CD4-positive, alpha-beta T cell treated with Interleukin-2 at 100 ng/mL for 4 hours (primary cell): ENCODE data around the gene RAC3.

Experiments
- DNase-seq: peaks from one replicate; pipeline ENCODE4 v3.0.0-alpha.2; 2020; ENCODE audit warnings: low spot score

RAC3 gene

DNA sequence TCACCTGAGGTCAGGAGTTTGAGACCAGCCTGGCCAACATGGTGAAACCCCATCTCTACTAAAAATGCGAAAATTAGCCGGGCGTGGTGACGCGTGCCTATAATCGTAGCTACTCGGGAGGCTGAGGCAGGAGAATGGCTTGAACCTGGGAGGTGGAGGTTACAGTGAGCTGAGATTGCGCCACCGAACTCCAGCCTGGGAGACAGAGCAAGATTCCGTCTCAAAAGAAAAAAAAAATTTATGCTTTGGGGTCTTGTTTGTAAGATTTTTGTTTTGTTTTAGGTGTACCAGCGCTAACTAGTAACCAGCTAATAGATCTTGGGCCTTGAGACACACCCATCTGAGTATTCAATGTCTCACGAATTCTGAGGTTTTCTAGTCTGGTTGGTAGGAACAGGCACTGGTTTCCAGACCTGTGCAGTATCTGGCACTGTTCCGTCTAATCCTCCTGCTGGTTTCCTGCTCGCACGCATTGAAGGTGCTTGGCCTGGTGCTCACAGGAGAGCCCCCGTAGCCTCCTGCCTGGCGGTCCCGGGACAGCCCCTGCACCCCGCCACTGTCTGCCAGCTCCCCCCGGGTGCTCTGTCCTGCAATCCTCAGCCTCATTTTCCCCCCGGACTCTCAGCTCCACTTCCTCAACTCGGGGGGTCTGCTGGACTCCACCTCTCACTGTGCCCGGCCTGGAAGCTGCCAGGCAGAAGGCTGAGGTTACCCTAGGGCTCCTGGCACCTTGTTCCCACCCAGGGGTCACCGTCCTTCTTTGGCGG, 44.7 kb downstream of the RAC3 start:
- DNase-seq, result no peak

DNA sequence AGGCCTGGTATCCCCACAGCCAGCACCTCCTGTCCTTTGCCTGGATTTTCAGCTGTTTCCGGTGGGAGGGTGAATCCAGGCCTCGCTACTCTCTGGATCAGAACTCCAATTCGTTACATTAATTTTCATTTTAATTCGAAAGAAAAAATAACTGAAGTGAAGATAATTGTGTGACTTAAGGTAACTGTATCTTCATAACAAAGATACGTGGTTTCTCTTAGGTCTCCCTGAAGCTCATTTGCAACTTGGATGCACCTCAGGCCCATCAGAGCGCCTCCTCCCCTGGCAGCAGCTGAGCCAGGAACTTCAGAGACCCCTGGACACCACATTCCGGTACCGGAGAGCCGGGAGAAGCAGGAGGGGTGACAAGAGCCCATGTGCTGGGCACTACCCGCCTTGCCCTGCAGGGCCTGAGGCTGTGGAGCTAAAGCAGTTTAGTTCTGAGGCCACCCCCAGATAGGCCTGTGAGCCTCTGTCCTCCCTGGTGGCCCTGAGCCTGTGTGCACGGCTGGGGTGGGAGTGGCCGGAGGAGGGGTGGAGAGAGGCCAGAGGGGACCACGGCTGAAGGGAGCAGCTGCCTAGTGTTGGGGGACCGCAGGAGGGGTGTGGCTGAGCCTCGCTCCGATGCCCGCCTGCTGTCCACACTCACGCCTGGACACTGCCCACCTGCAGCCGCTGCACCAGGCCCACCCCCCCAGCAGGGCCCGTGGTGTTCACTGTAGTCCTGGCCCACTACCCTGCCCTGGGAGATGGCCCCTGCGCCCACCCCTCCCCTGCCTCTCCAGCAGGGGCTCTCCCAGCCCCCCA, 45.5 kb downstream of the RAC3 start:
- no peak for DNase-seq

- no peak for DNase-seq
Observed at GRCh38 chr17:82077617-82078358, 46.3 kb downstream of the RAC3 start.

DNA sequence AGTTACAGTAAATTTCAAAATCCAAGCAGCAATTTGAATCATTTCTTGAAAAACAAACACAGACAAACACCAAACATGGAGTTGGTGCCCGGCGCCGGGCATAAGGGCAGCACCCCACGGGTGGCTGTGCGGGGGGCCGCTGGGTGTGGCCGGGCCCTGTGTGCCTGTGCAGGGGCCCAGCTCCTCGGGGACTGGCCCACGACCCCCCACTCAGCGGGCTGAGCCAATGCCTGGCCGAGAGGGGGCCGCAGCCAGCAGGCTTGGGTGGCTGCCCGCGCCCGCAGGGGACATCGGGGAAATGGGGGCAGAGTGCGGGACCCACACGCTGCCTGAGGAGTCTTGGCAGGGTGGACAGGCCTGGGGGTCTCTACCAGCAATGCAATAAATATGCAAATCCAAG, 47.0 kb downstream of the RAC3 start:
- no peak for DNase-seq

GRCh38 chr17:82079001-82079677, 47.7 kb downstream of the RAC3 start:
- no peak for DNase-seq

GRCh38 chr17:82080048-82080788, 48.7 kb downstream of the RAC3 start:
- no peak for DNase-seq

DNA sequence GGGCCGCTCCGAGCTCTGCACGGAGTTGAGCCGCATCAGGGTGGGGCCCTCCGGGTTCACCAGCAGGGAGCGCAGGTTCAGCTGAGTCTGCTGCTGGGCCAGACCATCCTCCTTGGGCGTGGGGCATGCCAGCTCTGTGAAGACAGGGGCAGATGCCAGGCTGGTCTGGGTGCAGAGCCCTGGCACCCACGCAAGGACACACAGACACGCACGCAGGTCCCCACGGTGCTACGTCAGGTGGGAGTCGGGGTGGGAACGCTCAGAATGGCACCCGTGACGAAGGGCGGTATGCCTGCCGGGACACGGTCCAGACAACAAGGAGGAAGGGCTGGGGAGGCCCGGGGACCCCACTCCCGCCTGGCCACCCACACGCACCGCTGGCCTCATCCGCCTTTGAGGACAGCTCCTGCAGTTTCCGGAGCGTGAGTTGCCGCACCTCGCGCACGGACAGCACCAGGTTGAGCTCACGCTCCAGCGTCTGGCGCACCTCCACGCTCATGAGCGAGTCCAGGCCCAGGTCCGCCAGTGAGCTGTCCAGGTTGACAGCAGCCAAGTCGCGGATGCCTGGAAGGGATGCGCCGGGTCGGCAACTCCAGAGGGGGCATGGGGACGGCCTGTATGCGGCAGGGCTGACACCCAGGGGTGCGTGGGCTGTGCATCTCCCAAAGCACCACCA, 49.4 kb downstream of the RAC3 start:
- no peak for DNase-seq

DNA sequence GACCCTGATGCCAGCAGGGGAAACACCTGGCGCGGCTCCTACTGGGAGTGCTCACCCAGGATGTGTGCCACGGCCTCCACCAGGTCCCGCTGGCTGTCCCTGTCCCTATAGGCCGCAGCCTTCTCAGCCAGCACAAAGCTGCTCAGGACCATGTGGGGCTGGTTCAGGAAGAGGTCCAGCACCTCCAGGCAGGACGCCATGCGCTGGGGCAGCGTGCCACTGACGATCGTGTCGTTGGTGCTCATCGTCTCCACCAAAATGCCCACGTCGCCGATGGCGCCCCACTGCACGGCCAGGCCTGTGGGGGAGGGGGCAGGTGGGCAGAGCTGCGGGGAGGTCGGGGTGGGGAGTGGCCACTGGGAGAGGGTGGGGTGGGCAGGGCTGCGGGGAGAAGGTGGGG, 50.1 kb downstream of the RAC3 start:
- DNase-seq, result no peak

DNA sequence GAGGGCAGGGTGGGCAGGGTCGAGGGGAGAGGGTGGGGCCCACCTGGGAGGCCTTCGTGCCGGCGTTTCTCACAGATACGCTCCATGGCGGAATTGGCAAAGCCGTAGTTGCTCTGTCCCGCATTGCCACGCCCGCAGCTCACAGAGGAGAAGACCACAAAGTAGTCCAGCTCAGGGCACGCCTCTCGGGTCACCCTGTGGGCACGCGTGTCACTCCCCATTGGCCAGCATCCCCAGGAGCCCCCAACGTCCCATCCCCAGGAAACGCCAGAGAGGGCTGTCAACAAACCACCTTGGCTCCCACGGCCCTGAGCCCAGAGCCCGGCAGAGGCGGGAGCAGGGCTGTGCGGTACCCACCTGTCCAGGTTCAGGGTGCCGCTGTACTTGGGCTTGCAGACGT, 50.5 kb downstream of the RAC3 start:
- no peak for DNase-seq

GRCh38 chr17:82082456-82082855, 51.0 kb downstream of the RAC3 start:
- no peak for DNase-seq

- DNase-seq, result no peak
Observed at GRCh38 chr17:82083009-82083408, 51.5 kb downstream of the RAC3 start.
